Measurements from ENCODE around the gene HTR2A. TPM values are rescaled to one million over a fixed set of nuclear protein-coding genes. Genes with fewer than 3 reads are reported as not detected.

The HTR2A gene
- polyA plus RNA-seq, 1 donor (not counting 4 experiments of a cell fraction or from before 2014, with no cell fraction given) = not detected

DNA sequence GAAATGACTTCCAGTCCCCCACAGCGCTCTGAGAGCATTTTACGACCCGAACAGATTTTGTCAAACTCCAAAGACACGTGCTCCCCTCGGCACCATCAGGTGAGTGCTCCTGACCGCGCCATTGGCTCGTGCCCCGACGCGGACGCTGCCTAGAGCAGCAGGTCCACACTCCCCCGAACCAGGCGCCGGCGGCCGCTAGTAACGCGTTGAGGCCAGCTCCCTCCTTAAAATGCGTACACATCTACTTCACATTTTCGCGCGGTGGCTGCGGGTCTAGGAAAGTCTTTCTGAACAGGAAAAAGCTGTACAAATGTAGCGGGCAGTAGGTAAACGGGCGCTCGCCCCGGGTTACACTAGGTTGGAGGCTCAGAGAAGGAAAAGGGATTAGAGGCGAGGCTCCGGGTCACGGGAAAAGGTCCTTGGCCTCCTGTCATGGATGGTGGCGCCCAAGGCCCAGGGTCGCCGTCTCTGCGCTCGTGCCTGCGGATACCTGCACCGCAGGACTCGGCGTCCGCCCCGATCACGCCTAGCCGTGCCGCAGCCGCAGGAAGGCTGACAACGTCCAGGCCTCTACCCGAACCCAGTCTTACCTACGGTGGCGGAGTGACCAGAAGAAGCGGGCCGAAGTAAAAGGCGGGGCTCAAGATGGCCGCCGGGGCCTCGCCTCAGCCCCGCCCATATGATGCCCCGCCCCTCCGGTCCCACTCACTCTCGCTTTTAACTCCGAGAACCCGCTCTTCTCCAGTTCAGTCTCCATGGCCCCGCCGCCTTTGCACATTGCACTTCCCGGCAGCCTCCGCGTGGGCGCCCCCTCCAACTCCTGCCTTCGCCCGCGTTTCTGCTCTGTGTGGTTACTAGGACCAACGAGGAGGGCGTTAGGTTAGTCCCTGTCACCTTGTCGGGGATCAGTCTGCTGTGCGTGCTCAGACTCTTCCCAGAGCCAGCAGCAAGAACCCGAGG lies 100.1 kb downstream of the HTR2A start, which contains the start of gene ESD:
ESD (minus strand) TSS at position 647 of the 960 bp plus-strand sequence. CDS start 5,748 bp downstream, outside the sequence.
- H3K9me3 ChIP-seq (ENCODE audit: control insufficient read depth, low read depth, low read length) = no peaks in the 10 kb centered on the region
- DNase-seq (ENCODE audit: low read depth, low spot score) (no peak), FAIRE-seq (peak; percentile 55)
- peak within 1 kb of the TSS; percentile 95 for H3K27ac ChIP-seq (ENCODE audit: control insufficient read depth, insufficient read depth, low read length)
- peak within 1 kb of the TSS; percentile 99 for H2AFZ ChIP-seq (ENCODE audit: control insufficient read depth, low read length)
- H3K79me2 ChIP-seq (ENCODE audit: control insufficient read depth, insufficient read depth, low read length) = peaks cover 37% of the 10 kb centered on the region
- TF ChIP-seq, protein P1, sequence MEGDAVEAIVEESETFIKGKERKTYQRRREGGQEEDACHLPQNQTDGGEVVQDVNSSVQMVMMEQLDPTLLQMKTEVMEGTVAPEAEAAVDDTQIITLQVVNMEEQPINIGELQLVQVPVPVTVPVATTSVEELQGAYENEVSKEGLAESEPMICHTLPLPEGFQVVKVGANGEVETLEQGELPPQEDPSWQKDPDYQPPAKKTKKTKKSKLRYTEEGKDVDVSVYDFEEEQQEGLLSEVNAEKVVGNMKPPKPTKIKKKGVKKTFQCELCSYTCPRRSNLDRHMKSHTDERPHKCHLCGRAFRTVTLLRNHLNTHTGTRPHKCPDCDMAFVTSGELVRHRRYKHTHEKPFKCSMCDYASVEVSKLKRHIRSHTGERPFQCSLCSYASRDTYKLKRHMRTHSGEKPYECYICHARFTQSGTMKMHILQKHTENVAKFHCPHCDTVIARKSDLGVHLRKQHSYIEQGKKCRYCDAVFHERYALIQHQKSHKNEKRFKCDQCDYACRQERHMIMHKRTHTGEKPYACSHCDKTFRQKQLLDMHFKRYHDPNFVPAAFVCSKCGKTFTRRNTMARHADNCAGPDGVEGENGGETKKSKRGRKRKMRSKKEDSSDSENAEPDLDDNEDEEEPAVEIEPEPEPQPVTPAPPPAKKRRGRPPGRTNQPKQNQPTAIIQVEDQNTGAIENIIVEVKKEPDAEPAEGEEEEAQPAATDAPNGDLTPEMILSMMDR (optimal IDR thresholded peaks at IDR 0.05 in 1 of 3, IDR thresholded peaks at IDR 0.05 in 1 of 3, conservative IDR thresholded peaks at IDR 0.05 in 1 of 3; ENCODE audit: extremely low read depth in 1 of 3, insufficient read depth in 2 of 3, low read length in 3 of 3) = no peak
- no peak for TF ChIP-seq EZH2 (IDR thresholded peaks at IDR 0.05; ENCODE audit: low read length)
- peaks cover 0 to 3% of the 10 kb centered on the region in 2 experiments for H3K36me3 ChIP-seq (ENCODE audit: control insufficient read depth in 2 of 2, extremely low read depth in 1 of 2, insufficient read depth in 2 of 2, low read length in 2 of 2)
- H3K4me1 ChIP-seq (ENCODE audit: control insufficient read depth, extremely low read depth, insufficient read depth, low read length) = peaks cover 25% of the 10 kb centered on the region
- dilution Hi-C loops (cut with MboI; ENCODE audit: extremely low pct_ligation_motif_present, low sequenced_read_pairs) = no loop called here
- H3K27me3 ChIP-seq (ENCODE audit: control insufficient read depth, extremely low read depth, insufficient read depth, low read length) = no peaks in the 10 kb centered on the region
- H3K4me2 ChIP-seq (ENCODE audit: control insufficient read depth, extremely low read depth, insufficient read depth, low read depth, low read length) = peak within 1 kb of the TSS; percentile 73
- H4K20me1 ChIP-seq (ENCODE audit: control insufficient read depth, extremely low read depth, insufficient read depth, low read length) = no peaks in the 10 kb centered on the region
- no peaks in the 10 kb centered on the region for H3K9me1 ChIP-seq (ENCODE audit: control insufficient read depth, extremely low read depth, insufficient read depth, low read length)
- peak within 1 kb of the TSS; percentile 88 to 93 (median 91) for H3K4me3 ChIP-seq (ENCODE audit: control insufficient read depth in 2 of 3, extremely low read depth in 1 of 3, insufficient read depth in 2 of 3, low read depth in 1 of 3, low read length in 3 of 3)
- H3K9ac ChIP-seq (ENCODE audit: control insufficient read depth, extremely low read depth, insufficient read depth, low read length) = peak within 1 kb of the TSS; percentile 97

- dilution Hi-C loops (cut with MboI; ENCODE audit: extremely low pct_ligation_motif_present, low sequenced_read_pairs) = no loop called here
- no peak for FAIRE-seq
- Histone ChIP-seq H3K27ac (ENCODE audit: control insufficient read depth, insufficient read depth, low read length) (peak overlapping the region; percentile 95), H3K4me1 (ENCODE audit: control insufficient read depth, extremely low read depth, insufficient read depth, low read length) (peaks cover 21% of the 10 kb centered on the region), H3K9me1 (ENCODE audit: control insufficient read depth, extremely low read depth, insufficient read depth, low read length) (no peaks in the 10 kb centered on the region), H3K27me3 (ENCODE audit: control insufficient read depth, extremely low read depth, insufficient read depth, low read length) (no peaks in the 10 kb centered on the region), H3K9me3 (ENCODE audit: control insufficient read depth, low read depth, low read length) (no peaks in the 10 kb centered on the region), H4K20me1 (ENCODE audit: control insufficient read depth, extremely low read depth, insufficient read depth, low read length) (no peaks in the 10 kb centered on the region), H3K4me2 (ENCODE audit: control insufficient read depth, extremely low read depth, insufficient read depth, low read depth, low read length) (peak overlapping the region; percentile 73), H3K79me2 (ENCODE audit: control insufficient read depth, insufficient read depth, low read length) (peaks cover 37% of the 10 kb centered on the region), H3K36me3 (ENCODE audit: control insufficient read depth in 2 of 2, extremely low read depth in 1 of 2, insufficient read depth in 2 of 2, low read length in 2 of 2) (peaks cover 0 to 3% of the 10 kb centered on the region in 2 experiments), H3K4me3 (ENCODE audit: control insufficient read depth in 2 of 3, extremely low read depth in 1 of 3, insufficient read depth in 2 of 3, low read depth in 1 of 3, low read length in 3 of 3) (peak overlapping the region; percentile 88 to 93 (median 91)), H2AFZ (ENCODE audit: control insufficient read depth, low read length) (peak overlapping the region; percentile 99), H3K9ac (ENCODE audit: control insufficient read depth, extremely low read depth, insufficient read depth, low read length) (peak overlapping the region; percentile 97)
- DNase-seq (ENCODE audit: low read depth, low spot score) = no peak
- TF ChIP-seq, protein P1 (optimal IDR thresholded peaks at IDR 0.05 in 1 of 3, IDR thresholded peaks at IDR 0.05 in 1 of 3, conservative IDR thresholded peaks at IDR 0.05 in 1 of 3; ENCODE audit: extremely low read depth in 1 of 3, insufficient read depth in 2 of 3, low read length in 3 of 3) = no peak
- TF ChIP-seq EZH2 (IDR thresholded peaks at IDR 0.05; ENCODE audit: low read length) = no peak
Observed at GRCh38 chr13:46796129-46796514, 100.7 kb downstream of the HTR2A start.
